ENCODE measurements around the gene APOC1.

APOC1 gene

GRCh38 chr19:44951179-44952159 lies 37.1 kb downstream of the APOC1 start:
- Histone ChIP-seq H2AFZ (ENCODE audit: insufficient read depth, low read length, poor library complexity) (peak overlapping the region; percentile 56), H2AK5ac (ENCODE audit: low read length) (peak overlapping the region; percentile 47), H4K12ac (ENCODE audit: low read depth, low read length) (no peak overlapping the region), H3K79me2 (ENCODE audit: control insufficient read depth, insufficient read depth, low read length, poor library complexity) (peaks cover 15% of the 10 kb centered on the region), H2BK12ac (ENCODE audit: low read length) (no peak overlapping the region), H3K4me2 (ENCODE audit: low read length) (no peak overlapping the region), H3K14ac (ENCODE audit: low read length) (no peak overlapping the region), H4K91ac (ENCODE audit: low read depth, low read length) (peak overlapping the region; percentile 43), H3K9me3 (ENCODE audit: insufficient read depth, low read depth, low read length) (no peaks in the 10 kb centered on the region), H3K9ac (ENCODE audit: low read length) (peak overlapping the region; percentile 57), H3K36me3 (ENCODE audit: control insufficient read depth in 1 of 2, insufficient read depth in 2 of 2, low read length in 2 of 2) (peaks cover 0 to 2% of the 10 kb centered on the region in 2 experiments), H3K18ac (ENCODE audit: low read length) (peak overlapping the region; percentile 44), H3K27me3 (ENCODE audit: insufficient read depth, low read length) (no peaks in the 10 kb centered on the region), H3K27ac (ENCODE audit: low read depth, low read length) (no peak overlapping the region), H3K4me1 (ENCODE audit: control insufficient read depth in 1 of 2, insufficient read depth in 2 of 2, low read length in 2 of 2) (peaks cover 8 to 13% of the 10 kb centered on the region in 2 experiments), H3K4ac (ENCODE audit: low read depth, low read length) (no peak overlapping the region), H3K4me3 (ENCODE audit: low read depth, low read length) (no peak overlapping the region), H3K23ac (ENCODE audit: low read length) (no peak overlapping the region), H3K79me1 (ENCODE audit: low read length) (peaks cover 11% of the 10 kb centered on the region), H4K8ac (ENCODE audit: low read depth, low read length) (peak overlapping the region; percentile 69), H2BK120ac (ENCODE audit: insufficient read depth, low read length, poor library complexity) (no peak overlapping the region), H2BK5ac (ENCODE audit: low read depth, low read length, poor library complexity) (no peak overlapping the region)
- peak; percentile 48 to 91 for DNase-seq
- WGBS (ENCODE audit: extremely low coverage, insufficient coverage, insufficient read length), result no CpG with 5 or more reads among the region's 13 CpGs

DNA sequence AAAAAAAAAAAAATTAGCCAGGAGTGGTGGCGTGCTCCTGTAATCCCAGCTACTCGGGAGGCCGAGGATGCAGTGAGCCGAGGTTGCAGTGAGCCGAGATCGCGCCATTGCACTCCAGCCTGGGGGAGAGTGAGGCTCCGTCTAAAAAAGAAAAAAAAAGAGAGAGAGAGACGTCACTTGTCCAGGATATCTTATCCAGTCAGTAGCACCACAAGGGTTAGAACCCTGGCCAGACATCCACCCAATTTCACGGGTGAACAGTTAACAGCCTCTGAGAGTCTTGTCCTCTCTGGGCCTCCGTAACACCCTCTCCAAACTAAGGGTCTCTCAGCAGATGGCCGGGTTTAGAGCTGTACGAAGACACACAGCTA lies 39.9 kb downstream of the APOC1 start:
- no peak for DNase-seq
- peak overlapping the region; percentile 93 for H4K91ac ChIP-seq (ENCODE audit: low read depth, low read length)
- H3K23ac ChIP-seq (ENCODE audit: low read length), result no peak overlapping the region
- H3K9ac ChIP-seq (ENCODE audit: low read length), result peak overlapping the region; percentile 59
- no peaks in the 10 kb centered on the region for H3K9me3 ChIP-seq (ENCODE audit: insufficient read depth, low read depth, low read length)
- H3K4me3 ChIP-seq (ENCODE audit: low read depth, low read length), result peak overlapping the region; percentile 87
- H2BK120ac ChIP-seq (ENCODE audit: insufficient read depth, low read length, poor library complexity), result no peak overlapping the region
- peak overlapping the region; percentile 94 for H3K14ac ChIP-seq (ENCODE audit: low read length)
- H4K8ac ChIP-seq (ENCODE audit: low read depth, low read length), result peak overlapping the region; percentile 96
- H3K27ac ChIP-seq (ENCODE audit: low read depth, low read length), result no peak overlapping the region
- H2AFZ ChIP-seq (ENCODE audit: insufficient read depth, low read length, poor library complexity), result peak overlapping the region; percentile 51
- peaks cover 16% of the 10 kb centered on the region for H3K79me2 ChIP-seq (ENCODE audit: control insufficient read depth, insufficient read depth, low read length, poor library complexity)
- no peak overlapping the region for H2AK5ac ChIP-seq (ENCODE audit: low read length)
- peak overlapping the region; percentile 8 for H3K4ac ChIP-seq (ENCODE audit: low read depth, low read length)
- peaks cover 8 to 14% of the 10 kb centered on the region in 2 experiments for H3K4me1 ChIP-seq (ENCODE audit: control insufficient read depth in 1 of 2, insufficient read depth in 2 of 2, low read length in 2 of 2)
- H2BK5ac ChIP-seq (ENCODE audit: low read depth, low read length, poor library complexity), result peak overlapping the region; percentile 96
- no CpG with 5 or more reads among the region's 13 CpGs for WGBS (ENCODE audit: extremely low coverage, insufficient coverage, insufficient read length)
- no peak overlapping the region for H3K18ac ChIP-seq (ENCODE audit: low read length)
- no peak overlapping the region for H2BK12ac ChIP-seq (ENCODE audit: low read length)
- H4K12ac ChIP-seq (ENCODE audit: low read depth, low read length), result peak overlapping the region; percentile 98
- no peaks in the 10 kb centered on the region for H3K27me3 ChIP-seq (ENCODE audit: insufficient read depth, low read length)
- H3K4me2 ChIP-seq (ENCODE audit: low read length), result peak overlapping the region; percentile 74
- H3K79me1 ChIP-seq (ENCODE audit: low read length), result peaks cover 11% of the 10 kb centered on the region
- H3K36me3 ChIP-seq (ENCODE audit: control insufficient read depth in 1 of 2, insufficient read depth in 2 of 2, low read length in 2 of 2), result peaks cover 2 to 6% of the 10 kb centered on the region in 2 experiments

DNA sequence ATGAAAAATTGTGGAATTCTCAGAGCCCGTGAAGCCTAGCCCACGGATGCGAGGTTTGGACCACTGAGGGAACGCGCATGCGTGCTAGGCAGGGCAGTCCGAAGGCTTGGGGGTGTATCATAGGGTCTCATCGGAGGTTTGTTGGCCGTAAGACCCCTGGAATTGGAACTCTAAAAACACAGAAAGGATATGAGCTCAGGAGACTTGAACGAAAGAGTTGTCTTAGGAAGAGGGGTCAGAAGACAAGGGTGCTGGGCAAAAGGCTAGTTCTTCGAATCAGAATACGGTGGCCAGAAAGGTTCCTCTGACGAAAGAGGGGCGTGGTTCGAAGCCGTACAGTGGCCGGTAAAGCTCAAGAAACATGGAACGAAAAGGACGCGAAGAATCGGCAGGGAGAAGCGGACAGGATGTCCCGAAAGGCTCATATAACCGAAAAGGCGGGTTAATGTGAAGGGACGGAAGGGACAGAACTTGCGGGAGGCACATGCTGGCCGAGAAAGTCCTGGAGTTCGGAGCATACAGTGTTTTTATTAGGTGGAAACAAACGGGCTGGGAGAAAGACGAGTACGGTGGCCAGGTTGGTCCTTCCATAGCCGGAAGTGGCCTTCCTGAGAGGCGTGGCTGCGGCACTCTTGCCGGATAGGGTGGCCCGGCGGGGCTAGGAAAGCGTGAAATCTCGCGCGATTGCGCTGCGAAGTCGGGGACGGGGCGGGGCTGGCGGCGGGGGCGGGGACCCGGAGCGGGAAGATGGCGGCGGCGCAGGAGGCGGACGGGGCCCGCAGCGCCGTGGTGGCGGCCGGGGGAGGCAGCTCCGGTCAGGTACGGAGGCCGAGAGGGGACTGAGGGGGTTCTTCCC lies 40.5 kb downstream of the APOC1 start, which contains the start of gene CLPTM1:
CLPTM1 (plus strand) TSS at position 732 of the 856 bp plus-strand sequence; CDS start at position 748, 16 bp downstream.
- no peaks in the 10 kb centered on the region for H3K27me3 ChIP-seq (ENCODE audit: insufficient read depth, low read length)
- H3K18ac ChIP-seq (ENCODE audit: low read length), result peak within 1 kb of the TSS; percentile 96
- peaks cover 2 to 6% of the 10 kb centered on the region in 2 experiments for H3K36me3 ChIP-seq (ENCODE audit: control insufficient read depth in 1 of 2, insufficient read depth in 2 of 2, low read length in 2 of 2)
- peak within 1 kb of the TSS; percentile 78 for H2AFZ ChIP-seq (ENCODE audit: insufficient read depth, low read length, poor library complexity)
- peak within 1 kb of the TSS; percentile 99 for H3K4me3 ChIP-seq (ENCODE audit: low read depth, low read length)
- peak within 1 kb of the TSS; percentile 99 for H3K9ac ChIP-seq (ENCODE audit: low read length)
- peak within 1 kb of the TSS; percentile 93 for H4K91ac ChIP-seq (ENCODE audit: low read depth, low read length)
- H3K79me1 ChIP-seq (ENCODE audit: low read length), result peaks cover 11% of the 10 kb centered on the region
- H4K8ac ChIP-seq (ENCODE audit: low read depth, low read length), result peak within 1 kb of the TSS; percentile 96
- no peak within 1 kb of the TSS for H3K23ac ChIP-seq (ENCODE audit: low read length)
- no peaks in the 10 kb centered on the region for H3K9me3 ChIP-seq (ENCODE audit: insufficient read depth, low read depth, low read length)
- DNase-seq, result peak; percentile 96 to 98
- H3K79me2 ChIP-seq (ENCODE audit: control insufficient read depth, insufficient read depth, low read length, poor library complexity), result peaks cover 16% of the 10 kb centered on the region
- peak within 1 kb of the TSS; percentile 94 for H3K27ac ChIP-seq (ENCODE audit: low read depth, low read length)
- peak within 1 kb of the TSS; percentile 98 for H4K12ac ChIP-seq (ENCODE audit: low read depth, low read length)
- peak within 1 kb of the TSS; percentile 34 for H2BK12ac ChIP-seq (ENCODE audit: low read length)
- H2BK120ac ChIP-seq (ENCODE audit: insufficient read depth, low read length, poor library complexity), result peak within 1 kb of the TSS; percentile 92
- peak within 1 kb of the TSS; percentile 98 for H3K4ac ChIP-seq (ENCODE audit: low read depth, low read length)
- WGBS (ENCODE audit: extremely low coverage, insufficient coverage, insufficient read length), result no CpG with 5 or more reads among the region's 65 CpGs
- peaks cover 8 to 14% of the 10 kb centered on the region in 2 experiments for H3K4me1 ChIP-seq (ENCODE audit: control insufficient read depth in 1 of 2, insufficient read depth in 2 of 2, low read length in 2 of 2)
- H3K14ac ChIP-seq (ENCODE audit: low read length), result peak within 1 kb of the TSS; percentile 94
- H2BK5ac ChIP-seq (ENCODE audit: low read depth, low read length, poor library complexity), result peak within 1 kb of the TSS; percentile 96
- H3K4me2 ChIP-seq (ENCODE audit: low read length), result peak within 1 kb of the TSS; percentile 91
- peak within 1 kb of the TSS; percentile 92 for H2AK5ac ChIP-seq (ENCODE audit: low read length)

Measured in trophoblast cell (in vitro differentiated cells and primary cell).